GM11168 (cell line): ENCODE data around the gene NUTM1.
"Not testable (repeated sequence)": the region's sequence is repeated elsewhere in the genome, so short reads cannot be mapped to it uniquely, and the experiment has no call there.

Experiments used
- in situ Hi-C: fragments of 300-500 bp; cut with MboI; formaldehyde crosslinking; loops from one replicate; pipeline ENCODE4 v1.12.0; 2022; ENCODE audit warnings: low sequenced_read_pairs; ENCODE audit not compliant: unreplicated experiment

The NUTM1 gene

DNA sequence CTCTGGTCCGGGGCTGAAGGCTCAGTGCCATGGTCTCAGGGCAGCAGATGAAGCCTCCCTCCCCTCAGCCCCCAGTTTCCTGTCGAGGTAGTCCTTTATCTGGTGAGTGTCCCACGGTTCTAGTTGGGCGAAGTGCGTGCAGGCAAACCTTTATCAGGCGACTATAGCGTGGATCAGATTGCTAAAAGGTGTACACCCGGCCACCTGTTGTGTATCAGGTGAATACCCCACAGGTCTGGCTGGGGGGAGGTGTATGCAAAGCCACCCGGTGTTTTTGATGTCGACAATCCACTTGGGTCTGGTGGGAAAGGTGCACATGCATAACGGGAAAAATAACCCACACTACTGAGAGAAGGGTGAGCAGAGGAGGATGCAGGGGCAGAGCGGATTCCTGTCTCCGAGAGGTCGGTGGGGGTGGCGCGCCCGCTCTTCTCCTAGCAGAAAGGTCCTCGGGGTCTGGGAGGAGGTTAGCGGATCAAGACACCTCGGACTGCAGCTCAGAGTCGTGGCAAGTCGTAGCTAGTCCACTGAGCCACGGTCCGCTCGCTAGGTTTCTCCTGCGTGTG, 6.0 kb upstream of the NUTM1 start:
- in situ Hi-C loops: no loop called here

DNA sequence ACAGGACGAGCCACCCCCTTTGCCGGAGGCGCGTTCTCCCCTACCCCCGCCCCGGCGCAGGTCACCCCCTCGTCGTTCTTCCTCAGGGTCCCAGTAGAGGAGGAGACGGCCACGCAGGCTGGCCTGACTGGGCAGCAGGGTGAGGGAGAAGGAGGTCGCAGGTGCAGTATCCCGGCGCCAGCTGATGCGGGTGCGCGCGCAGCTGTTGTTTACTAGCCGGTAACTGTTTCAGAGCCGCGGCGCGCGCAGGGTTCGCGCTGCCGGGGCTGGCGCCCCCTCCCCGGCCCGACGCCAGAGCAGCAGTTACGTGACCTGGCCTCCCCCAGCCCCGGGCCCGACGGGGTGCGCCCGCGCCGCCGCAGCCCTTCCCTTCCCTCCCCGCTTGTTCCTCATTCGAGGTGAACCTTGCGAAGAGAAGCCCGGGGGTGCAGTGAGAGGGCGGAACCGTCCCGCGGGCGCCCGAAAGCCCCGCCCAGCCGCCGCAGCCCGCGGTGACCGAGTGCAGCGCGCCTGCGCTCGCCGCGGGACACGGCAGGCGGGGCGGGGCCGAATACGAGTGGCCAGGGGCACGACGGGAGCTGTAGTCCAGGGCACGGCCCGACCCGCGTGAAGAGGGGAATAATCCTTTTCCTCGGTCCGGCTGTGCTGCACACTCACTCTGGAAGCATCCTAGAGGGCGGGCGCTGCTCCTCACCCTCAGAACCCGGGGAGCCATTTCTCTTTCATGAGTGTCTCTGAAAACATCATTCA, 5.4 kb upstream of the NUTM1 start, which contains the start of gene SLC12A6:
Gene SLC12A6, minus strand, starts transcription at position 225 of the 750 bp plus-strand sequence. CDS start 1,101 bp downstream, outside the sequence.
- in situ Hi-C loops: no loop called here

DNA sequence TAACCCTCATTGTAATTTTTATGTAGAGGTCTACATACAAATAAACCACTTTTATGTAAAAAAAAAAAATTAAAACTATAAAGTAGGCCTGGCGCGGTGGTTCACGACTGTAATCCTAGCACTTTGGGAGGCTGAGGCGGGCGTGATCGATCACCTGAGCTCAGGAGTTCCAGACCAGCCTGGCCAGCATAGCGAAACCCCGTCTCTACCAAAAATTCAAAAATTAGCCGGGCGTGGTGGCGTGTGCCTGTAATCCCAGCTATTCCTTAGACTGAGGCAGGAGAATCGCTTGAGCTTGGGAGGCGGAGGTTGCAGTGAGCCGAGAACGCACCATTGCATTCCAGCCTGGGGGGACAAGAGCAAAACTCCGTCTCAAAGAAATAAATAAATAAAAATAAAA, 4.8 kb upstream of the NUTM1 start:
- in situ Hi-C loops: no loop called here

DNA sequence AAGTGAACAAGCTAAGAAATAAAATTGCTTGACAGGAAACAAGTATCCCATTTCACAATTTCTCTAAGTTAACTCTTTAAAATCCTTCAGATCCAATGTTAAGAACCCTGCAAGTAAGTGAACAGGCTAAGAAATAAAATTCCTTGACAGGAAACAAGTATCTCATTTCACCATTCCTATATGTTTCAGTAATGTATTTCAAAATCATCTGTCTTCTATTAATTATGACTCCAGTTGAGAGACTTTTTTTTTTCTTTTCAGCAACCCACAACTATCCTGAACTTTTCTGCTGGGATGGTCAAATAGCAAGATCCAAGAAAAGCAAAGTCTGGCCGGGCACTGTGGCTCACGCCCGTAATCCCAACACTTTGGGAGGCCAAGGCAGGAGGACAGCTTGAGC, 3.2 kb upstream of the NUTM1 start:
- in situ Hi-C loops: no loop called here

DNA sequence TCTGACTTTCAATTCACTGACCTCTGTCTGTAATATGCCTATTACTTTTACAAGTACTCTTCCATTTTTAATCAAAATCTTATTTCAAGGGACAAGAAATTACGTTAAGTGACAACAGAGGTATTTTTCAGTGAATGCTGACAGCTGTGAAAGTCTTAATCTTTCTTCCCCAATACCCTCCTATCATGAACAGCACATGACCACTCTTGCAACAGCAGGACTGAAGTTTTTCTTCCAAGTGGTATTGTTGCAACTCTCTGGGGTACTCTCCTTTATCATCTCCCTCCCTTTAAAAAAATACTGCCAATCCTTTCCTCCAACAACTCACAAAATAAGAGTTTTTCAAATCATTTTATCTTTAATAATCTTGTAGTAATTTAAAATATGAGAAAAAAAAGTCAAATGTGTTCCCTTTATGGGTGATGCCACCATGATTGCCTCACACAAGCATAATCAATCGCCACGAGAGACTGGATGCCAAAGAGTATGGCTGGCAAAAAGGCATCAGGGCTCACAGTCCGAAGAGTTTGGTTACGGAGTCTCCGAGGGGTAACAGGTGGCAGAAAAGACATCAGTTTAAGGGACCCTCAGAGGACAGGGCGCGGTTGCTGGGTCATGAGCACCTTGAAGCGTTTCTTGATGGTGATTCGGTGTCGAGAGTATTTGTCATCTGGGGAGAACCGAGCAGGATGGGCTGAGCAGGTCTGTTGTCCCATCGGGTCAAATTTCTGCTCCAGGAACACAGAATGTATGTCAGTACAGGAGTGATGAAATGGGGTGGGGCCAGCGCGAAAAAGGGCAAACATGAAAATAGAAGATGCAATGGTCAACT, 1.5 kb upstream of the NUTM1 start:
- in situ Hi-C loops: no loop called here

DNA sequence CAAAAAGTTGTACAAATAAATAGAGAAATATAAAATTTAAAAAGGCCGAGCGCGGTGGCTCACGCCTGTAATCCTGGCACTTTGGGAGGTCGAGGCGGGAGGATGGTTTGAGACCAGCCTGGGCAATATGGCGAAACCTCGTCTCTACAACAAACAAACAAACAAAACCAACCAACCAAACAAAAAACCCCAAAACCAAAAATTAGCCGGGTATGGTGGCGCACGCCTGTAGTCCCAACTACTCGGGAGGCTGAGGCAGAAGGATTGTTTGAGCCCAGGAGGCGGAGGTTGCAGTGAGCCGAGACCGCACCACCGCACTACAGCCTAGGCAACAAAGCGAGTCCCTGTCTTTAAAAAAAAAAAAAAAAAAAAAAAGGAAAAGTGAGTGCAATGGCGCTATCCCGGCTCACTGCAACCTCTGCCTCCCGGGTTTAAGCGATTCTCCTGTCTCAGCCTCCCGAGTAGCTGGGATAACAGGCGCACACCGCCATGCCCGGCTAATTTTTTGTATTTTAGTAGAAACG, 840 bp upstream of the NUTM1 start:
- in situ Hi-C loops: not testable (repeated sequence)

DNA sequence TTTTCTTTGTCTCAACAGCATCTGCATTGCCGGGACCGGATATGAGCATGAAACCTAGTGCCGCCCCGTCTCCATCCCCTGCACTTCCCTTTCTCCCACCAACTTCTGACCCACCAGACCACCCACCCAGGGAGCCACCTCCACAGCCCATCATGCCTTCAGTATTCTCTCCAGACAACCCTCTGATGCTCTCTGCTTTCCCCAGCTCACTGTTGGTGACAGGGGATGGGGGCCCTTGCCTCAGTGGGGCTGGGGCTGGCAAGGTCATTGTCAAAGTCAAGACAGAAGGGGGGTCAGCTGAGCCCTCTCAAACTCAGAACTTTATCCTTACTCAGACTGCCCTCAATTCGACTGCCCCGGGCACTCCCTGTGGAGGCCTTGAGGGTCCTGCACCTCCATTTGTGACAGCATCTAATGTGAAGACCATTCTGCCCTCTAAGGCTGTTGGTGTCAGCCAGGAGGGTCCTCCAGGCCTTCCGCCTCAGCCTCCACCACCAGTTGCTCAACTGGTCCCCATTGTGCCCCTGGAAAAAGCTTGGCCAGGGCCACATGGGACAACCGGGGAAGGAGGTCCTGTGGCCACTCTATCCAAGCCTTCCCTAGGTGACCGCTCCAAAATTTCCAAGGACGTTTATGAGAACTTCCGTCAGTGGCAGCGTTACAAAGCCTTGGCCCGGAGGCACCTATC, 5.0 kb downstream of the NUTM1 start:
- in situ Hi-C loops: no loop called here

DNA sequence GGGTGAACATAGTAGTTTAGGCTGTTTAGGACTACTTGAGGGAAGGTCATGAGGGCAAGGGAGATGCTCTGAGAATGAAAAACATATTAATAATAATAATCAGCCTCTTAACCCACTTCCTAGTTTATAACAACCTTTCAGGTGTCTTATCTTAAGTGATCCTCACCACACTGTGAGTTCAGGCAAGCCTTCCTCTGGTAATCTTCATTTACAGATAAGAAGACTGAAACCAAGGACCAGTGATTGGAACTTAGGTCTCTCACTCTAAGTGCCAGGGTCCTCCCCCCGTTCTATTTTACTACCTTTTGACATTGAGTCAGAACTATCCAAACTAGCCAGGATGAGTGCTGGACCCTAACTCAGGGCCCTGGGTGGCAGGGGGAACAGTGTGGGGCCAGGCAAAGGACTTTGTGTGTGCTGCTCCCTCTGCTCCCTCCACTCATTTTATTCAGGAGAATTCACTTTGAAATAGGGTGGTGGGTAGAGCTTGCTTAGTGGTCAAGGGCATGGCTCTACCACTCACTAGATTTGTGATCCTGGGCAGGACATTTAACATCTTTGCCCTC, 5.7 kb downstream of the NUTM1 start:
- in situ Hi-C loops: no loop called here

DNA sequence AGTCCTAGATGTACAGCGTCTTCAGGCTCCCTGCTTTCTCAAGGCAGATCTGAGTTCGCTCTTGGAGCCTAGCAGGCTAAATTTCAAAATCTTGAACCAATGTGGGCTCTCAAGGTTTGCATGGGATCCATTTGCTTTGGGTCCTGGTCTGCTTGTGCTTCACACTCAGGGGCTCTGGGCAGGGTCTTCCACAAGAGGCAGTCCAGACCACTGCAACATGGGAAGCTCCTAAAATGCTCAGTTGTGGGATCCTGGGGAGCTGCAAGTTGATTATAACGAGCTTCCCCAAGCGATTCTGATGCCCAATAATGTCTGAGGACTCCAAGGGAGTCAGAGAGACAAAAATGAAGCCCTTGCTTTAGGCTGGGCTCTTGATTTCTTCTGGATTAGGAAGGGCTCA, 6.7 kb downstream of the NUTM1 start:
- in situ Hi-C loops: no loop called here

DNA sequence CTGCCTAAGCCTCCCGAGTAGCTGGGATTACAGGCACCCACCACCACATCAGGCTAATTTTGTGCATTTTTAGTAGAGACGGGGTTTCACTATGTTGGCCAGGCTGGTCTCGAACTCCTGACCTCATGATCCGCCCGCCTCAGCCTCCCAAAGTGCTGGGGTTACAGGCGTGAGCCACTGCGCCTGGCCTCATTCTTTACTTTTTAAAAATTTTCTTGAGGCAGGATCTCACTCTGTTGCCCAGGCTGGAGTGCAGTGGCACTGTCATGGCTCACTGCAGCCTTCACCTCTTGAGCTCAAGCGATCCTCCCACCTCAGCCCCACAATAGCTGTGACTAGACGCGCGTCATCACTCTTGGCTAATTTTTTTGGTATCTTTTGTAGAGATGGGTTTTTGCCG, 9.9 kb downstream of the NUTM1 start:
- in situ Hi-C loops: not testable (repeated sequence)

DNA sequence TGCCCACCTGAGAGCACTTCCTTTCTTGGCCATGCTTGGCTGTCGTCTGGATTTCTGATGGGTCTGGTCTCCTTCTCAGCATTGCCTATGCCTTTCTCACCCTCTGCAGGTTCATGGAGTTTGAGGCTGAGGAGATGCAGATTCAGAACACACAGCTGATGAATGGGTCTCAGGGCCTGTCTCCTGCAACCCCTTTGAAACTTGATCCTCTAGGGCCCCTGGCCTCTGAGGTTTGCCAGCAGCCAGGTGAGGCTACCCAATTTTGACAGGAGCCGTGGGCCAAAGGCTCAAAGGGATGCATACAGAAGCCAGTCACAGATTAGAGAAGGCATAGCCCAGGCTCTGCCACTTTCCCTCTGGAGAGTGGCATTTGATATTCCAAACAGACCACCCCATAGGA, 10.5 kb downstream of the NUTM1 start:
- in situ Hi-C loops: no loop called here

DNA sequence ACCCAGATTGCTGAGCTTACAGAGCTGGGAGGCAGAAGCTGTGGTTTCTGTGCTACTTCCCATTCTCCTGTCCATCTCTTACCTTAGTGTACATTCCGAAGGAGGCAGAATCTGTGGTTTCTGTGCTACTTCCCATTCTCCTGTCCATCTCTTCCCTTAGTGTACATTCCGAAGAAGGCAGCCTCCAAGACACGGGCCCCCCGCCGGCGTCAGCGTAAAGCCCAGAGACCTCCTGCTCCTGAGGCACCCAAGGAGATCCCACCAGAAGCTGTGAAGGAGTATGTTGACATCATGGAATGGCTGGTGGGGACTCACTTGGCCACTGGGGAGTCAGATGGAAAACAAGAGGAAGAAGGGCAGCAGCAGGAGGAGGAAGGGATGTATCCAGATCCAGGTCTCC, 11.2 kb downstream of the NUTM1 start:
- in situ Hi-C loops: no loop called here

DNA sequence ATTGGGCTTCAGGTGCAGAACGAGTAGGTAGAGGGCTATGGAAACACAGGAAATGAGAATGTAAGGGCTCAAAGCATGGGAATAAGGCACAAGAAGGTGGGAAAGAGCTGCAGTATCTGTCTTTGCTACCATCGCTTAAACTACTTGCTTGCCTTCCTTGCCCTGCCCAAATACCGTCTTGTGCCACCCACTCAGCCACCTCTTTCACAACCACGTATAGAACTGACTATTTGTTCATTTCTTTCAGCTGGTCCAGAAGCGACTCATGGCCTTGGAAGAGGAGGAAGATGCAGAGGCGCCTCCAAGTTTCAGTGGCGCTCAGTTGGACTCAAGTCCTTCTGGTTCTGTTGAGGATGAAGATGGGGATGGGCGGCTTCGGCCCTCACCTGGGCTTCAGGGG, 12.1 kb downstream of the NUTM1 start:
- in situ Hi-C loops: no loop called here

DNA sequence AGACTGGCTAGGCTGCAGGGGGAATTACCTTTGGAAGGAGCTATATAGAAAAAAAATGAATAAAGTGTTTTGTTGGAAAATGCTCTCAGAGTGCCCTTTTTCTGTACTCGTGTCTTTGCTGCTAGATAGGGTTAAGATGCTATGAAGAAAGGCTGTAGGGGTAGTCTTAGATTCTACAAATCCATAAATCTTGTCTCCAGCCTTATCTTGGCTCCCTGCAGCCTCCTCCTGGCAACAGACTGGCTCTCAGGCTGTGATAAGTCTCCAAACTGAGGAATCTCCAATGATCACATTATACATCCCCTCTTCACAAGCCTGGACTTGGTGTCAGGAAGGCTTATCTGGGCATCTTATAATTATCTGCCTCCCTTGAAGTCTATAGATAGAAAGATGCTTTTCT, 14.5 kb downstream of the NUTM1 start:
- in situ Hi-C loops: no loop called here

DNA sequence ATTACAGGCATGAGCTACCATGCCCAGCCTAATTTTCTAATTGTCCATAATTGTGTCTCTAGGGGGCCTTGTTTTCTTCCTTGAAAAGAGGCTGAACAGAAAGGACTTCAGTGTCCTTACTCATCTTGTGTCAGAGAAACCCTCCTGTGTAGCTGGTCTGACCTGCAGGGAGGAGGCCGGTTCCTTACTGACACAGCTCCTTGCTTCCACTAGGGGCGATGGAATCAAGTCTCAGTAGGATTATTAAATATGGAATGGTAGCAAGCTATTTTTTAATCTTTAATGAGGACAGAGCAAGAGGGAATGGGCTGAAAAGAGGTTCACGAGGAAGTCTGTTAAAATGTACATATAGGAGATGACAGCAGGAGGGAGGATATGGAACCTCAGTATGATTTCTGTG, 15.3 kb downstream of the NUTM1 start:
- in situ Hi-C loops: no loop called here

DNA sequence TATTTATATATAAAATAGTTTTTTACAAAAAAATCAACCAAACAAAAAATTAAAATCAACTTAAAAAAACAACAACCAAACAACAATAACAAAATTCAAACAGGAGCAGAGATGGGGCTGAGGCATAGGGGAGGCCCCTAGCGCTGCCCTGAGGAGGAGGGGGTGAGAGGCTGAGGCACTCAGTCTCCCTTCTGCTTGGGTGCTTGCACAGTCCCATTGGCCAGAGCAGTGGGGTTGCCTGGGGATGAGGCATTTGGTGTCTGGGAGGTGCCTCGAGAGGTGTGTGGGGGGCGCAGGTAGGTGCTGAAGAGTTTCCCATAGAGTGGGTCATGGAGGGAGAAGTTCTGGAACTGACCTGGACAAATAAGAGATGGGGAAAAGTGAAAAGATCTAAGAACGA, 15.8 kb downstream of the NUTM1 start:
- in situ Hi-C loops: no loop called here

DNA sequence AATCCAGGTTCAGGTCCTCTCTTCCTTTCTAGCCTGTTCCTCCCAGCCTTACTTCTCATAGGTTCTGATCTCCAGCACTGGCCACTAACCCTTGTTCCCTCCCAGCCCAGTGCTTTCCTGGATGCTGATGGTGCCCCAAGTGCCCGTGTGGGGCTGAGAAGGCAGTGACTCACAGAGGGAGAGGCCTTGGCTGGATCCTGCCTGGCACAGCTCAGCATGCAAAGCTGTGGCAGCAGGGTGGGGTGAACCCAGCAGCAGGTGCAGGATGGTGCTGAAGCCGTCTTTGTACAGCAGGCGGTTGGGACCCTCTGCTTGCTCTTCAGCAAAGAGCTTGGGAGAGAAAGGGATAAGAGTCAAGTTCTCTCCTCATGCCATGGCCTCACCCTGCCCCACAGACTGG, 16.3 kb downstream of the NUTM1 start:
- in situ Hi-C loops: no loop called here

DNA sequence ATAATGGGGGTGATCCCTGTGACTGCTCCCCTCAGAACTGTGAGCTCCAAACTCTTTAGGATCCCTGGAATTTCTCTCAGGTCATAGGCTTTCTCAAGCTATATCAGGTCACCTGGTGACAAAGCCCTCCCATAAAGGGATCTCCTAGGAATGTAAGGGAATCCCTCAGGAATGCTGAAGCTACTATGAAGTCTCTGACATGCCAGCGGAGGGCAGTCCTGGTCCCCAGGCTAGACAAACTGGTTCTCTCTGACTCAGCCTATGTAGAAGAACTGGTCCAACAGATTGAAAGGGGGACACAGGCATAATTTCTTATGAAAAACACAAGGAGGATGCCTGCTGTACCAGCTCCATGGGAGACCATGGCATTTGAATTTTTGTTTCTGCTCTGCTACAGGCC, 17.2 kb downstream of the NUTM1 start:
- in situ Hi-C loops: no loop called here

DNA sequence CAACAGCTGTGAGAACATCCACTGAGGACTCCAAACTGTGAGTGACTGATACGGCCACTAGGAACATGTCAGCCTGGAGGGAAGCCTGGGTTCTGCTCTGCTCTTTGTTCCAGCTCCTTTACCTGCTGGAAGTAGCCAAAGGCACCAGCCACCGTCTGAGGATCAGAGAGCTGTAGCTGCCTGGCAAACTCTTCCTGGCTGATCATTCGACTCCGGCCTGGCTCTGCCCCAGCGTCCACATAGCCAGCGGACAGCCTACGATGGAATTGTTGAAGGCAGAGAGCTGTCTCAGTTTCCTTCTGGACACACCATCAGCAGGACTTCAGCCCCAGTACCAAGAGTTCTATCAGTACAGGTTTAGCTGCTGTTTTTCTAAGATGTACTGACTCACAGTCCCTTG, 18.2 kb downstream of the NUTM1 start:
- in situ Hi-C loops: no loop called here

DNA sequence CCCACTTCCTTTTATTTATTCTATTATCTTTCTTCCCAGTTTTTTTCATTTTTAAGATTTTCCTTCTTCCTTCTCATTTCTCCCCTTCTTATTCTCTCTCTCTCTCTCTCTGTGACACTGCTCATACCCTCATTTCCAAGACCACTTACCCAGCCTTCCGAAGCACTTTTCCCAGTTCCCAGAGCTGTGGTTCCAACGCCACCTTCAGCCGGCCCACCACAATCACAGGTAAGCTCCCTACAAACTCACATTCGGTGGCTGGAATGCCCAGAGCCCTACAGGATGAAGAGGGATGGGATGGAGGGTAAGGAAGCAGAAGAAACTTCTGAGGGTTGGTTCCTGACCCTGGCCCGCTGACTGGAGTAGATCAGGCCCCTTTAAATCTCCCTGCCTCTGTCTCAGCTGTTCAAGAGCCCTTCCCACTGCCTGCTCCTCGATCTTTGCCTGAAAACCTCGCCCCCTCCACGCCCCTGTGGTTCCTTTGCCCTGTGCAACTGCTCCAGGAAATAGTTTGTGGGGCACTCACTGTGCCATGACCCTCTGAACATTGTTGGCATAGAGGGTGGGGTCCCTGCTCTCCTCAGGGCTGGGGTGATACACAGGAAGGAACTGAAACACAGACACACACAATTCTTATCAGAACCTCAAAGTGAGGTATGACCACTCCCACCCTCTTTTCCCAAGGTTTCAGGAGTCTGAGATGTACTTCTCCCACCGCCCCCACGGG, 19.1 kb downstream of the NUTM1 start:
- in situ Hi-C loops: no loop called here
